HepG2 (cell line): ENCODE measurements around the gene NTN3. TPM values are rescaled to one million over a fixed set of nuclear protein-coding genes. Genes with fewer than 3 reads are reported as not detected.
A peak's percentile ranks its signal among the peaks of the same experiment; 100 is the strongest.

Experiments
- BRD4 ChIP-seq: sonication (generic); formaldehyde crosslinking; IDR thresholded peaks from 2 replicates; pipeline ENCODE4 v1.4.0; 2020; ENCODE audit warnings: missing genetic modification reagents
- HDAC2 ChIP-seq: sonication (generic); formaldehyde crosslinking; IDR thresholded peaks from 2 replicates; pipeline ENCODE4 v1.4.0; 2020; ENCODE audit warnings: missing genetic modification reagents
- ISL2 ChIP-seq: sonication (generic); formaldehyde crosslinking; IDR thresholded peaks from 2 replicates; pipeline ENCODE4 v1.5.0; 2020; ENCODE audit warnings: missing genetic modification reagents
- MEIS2 ChIP-seq: sonication (generic); formaldehyde crosslinking; IDR thresholded peaks from 2 replicates; pipeline ENCODE4 v1.9.0; 2021; ENCODE audit warnings: mild to moderate bottlenecking, missing genetic modification reagents
- NFIC ChIP-seq: IDR thresholded peaks from 2 replicates; pipeline ENCODE4 v1.6.1; 2012; ENCODE audit warnings: mild to moderate bottlenecking, low read length, inconsistent platforms
- RXRA ChIP-seq: sonication (generic); formaldehyde crosslinking; IDR thresholded peaks from 2 replicates; pipeline ENCODE4 v1.5.1; 2020; ENCODE audit warnings: missing genetic modification reagents
- SRY ChIP-seq: sonication (generic); formaldehyde crosslinking; IDR thresholded peaks from 2 replicates; pipeline ENCODE4 v1.8.0; 2022; ENCODE audit warnings: mild to moderate bottlenecking, missing genetic modification reagents
- SSRP1 ChIP-seq: IDR thresholded peaks from 2 replicates; pipeline ENCODE4 v1.6.1; 2016; ENCODE audit warnings: control low read depth
- XBP1 ChIP-seq: sonication (generic); formaldehyde crosslinking; IDR thresholded peaks from 2 replicates; pipeline ENCODE4 v1.5.0; 2020; ENCODE audit warnings: missing genetic modification reagents
- ZBTB38 ChIP-seq: sonication (generic); formaldehyde crosslinking; IDR thresholded peaks from 2 replicates; pipeline ENCODE4 v1.5.1; 2020; ENCODE audit warnings: mild to moderate bottlenecking, missing genetic modification reagents
- ZMAT3 ChIP-seq: sonication (generic); formaldehyde crosslinking; conservative IDR thresholded peaks from 2 replicates; pipeline ENCODE4 v1.7.0; 2021; ENCODE audit warnings: missing genetic modification reagents
- ZNF329 ChIP-seq: sonication (generic); formaldehyde crosslinking; IDR thresholded peaks from 2 replicates; pipeline ENCODE4 v1.9.0; 2021; ENCODE audit warnings: low read depth, mild to moderate bottlenecking, missing genetic modification reagents
- ZNF350 ChIP-seq: sonication (generic); formaldehyde crosslinking; IDR thresholded peaks from 2 replicates; pipeline ENCODE4 v1.4.0; 2020; ENCODE audit warnings: mild to moderate bottlenecking, low read depth, missing genetic modification reagents, borderline replicate concordance
- ZNF562 ChIP-seq: sonication (generic); formaldehyde crosslinking; IDR thresholded peaks from 2 replicates; pipeline ENCODE4 v1.8.0; 2022; ENCODE audit warnings: missing genetic modification reagents, borderline replicate concordance
- ZNF678 ChIP-seq: sonication (generic); formaldehyde crosslinking; IDR thresholded peaks from 2 replicates; pipeline ENCODE4 v1.4.0; 2020; ENCODE audit warnings: mild to moderate bottlenecking, missing genetic modification reagents
- polyA plus RNA-seq, 8 experiments: library from polyadenylated mRNA; depleted of rRNA in 3 of 8; stranded (reverse) in 7 of 8; unstranded in 1 of 8; fragments of >200 nt; fragmentation: Illumina TruSeq in 4 of 8; extraction: Trizol in 4 of 8; gene quantifications; 2 replicates each; pipeline versions ENCODE4 v1.2.1 to v1.2.3, GENCODE V29; 2011 to 2016; ENCODE audit warnings: low read depth in 4 of 8, missing spikeins in 1 of 8, mixed read lengths in 1 of 8; ENCODE audit not compliant: insufficient read depth in 1 of 8
- total RNA-seq, 5 experiments: library from RNA; depleted of rRNA; stranded (reverse); fragments of >200 nt; fragmentation: Illumina TruSeq; extraction: Trizol; gene quantifications; 2 replicates each; pipeline ENCODE4 v1.2.3, GENCODE V29; 2016; ENCODE audit warnings: low read depth in 1 of 5
- TF ChIP-seq, protein P1 (sequence below): sonication (generic); formaldehyde crosslinking; IDR thresholded peaks from 2 replicates; pipeline ENCODE4 v1.4.0; 2020; ENCODE audit warnings: low read depth, mild to moderate bottlenecking, missing genetic modification reagents
- TF ChIP-seq, protein P2 (sequence below): sonication (generic); formaldehyde crosslinking; IDR thresholded peaks from 2 replicates; pipeline ENCODE4 v1.8.1; 2022; ENCODE audit warnings: low read depth, mild to moderate bottlenecking, missing genetic modification reagents
- TF ChIP-seq, protein P3 (sequence below): sonication (generic); formaldehyde crosslinking; IDR thresholded peaks from 2 replicates; pipeline ENCODE4 v1.5.0; 2020; ENCODE audit warnings: mild to moderate bottlenecking, missing genetic modification reagents
- TF ChIP-seq, protein P4 (sequence below), 2 experiments: sonication (generic) in 1 of 2; formaldehyde crosslinking in 1 of 2; IDR thresholded peaks; 2 replicates each; pipeline versions ENCODE4 v1.6.1 to v1.9.0; 2014 to 2022; ENCODE audit warnings: antibody characterized with exemption in 1 of 2, borderline replicate concordance in 1 of 2, inconsistent platforms in 1 of 2, low read depth in 1 of 2, missing genetic modification reagents in 1 of 2

Gene NTN3
- total and polyA plus RNA-seq, 2 of the 13 experiments (the other 11 are each of a cell fraction or from before 2014, with no cell fraction given) = 0.09 to 0.20 TPM

DNA sequence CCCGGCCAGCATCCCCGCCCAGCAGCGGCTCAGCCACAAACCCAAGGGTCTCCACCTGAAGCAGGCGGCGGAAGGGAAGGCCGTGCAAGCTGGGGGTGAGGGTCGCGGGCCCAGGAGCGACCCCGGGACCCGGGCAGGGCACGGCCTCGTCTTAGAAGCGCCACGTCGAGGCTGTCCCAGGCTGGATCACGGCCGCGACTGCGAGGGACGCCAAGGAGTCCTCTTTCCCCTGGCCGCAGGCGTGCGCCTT is 42.4 kb upstream of the NTN3 start (continued):
- TF ChIP-seq ZBTB38 = peak; percentile 92; the same call in 1 of the 2 replicates
- TF ChIP-seq, protein P1, sequence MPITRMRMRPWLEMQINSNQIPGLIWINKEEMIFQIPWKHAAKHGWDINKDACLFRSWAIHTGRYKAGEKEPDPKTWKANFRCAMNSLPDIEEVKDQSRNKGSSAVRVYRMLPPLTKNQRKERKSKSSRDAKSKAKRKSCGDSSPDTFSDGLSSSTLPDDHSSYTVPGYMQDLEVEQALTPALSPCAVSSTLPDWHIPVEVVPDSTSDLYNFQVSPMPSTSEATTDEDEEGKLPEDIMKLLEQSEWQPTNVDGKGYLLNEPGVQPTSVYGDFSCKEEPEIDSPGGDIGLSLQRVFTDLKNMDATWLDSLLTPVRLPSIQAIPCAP (CRISPR knock-in tag) = 0 out of 2 replicates have a peak, but pooled peaks have one; percentile 34
- TF ChIP-seq ZNF678 (CRISPR knock-in tag) = no peak; the same call in 1 of the 2 replicates
- TF ChIP-seq MEIS2 = 0 out of 2 replicates have a peak, but pooled peaks have one; percentile 17
- TF ChIP-seq, protein P2, sequence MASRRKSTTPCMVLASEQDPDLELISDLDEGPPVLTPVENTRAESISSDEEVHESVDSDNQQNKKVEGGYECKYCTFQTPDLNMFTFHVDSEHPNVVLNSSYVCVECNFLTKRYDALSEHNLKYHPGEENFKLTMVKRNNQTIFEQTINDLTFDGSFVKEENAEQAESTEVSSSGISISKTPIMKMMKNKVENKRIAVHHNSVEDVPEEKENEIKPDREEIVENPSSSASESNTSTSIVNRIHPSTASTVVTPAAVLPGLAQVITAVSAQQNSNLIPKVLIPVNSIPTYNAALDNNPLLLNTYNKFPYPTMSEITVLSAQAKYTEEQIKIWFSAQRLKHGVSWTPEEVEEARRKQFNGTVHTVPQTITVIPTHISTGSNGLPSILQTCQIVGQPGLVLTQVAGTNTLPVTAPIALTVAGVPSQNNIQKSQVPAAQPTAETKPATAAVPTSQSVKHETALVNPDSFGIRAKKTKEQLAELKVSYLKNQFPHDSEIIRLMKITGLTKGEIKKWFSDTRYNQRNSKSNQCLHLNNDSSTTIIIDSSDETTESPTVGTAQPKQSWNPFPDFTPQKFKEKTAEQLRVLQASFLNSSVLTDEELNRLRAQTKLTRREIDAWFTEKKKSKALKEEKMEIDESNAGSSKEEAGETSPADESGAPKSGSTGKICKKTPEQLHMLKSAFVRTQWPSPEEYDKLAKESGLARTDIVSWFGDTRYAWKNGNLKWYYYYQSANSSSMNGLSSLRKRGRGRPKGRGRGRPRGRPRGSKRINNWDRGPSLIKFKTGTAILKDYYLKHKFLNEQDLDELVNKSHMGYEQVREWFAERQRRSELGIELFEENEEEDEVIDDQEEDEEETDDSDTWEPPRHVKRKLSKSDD (CRISPR knock-in tag) = 0 out of 2 replicates have a peak, but pooled peaks have one; percentile 61
- TF ChIP-seq, protein P3, sequence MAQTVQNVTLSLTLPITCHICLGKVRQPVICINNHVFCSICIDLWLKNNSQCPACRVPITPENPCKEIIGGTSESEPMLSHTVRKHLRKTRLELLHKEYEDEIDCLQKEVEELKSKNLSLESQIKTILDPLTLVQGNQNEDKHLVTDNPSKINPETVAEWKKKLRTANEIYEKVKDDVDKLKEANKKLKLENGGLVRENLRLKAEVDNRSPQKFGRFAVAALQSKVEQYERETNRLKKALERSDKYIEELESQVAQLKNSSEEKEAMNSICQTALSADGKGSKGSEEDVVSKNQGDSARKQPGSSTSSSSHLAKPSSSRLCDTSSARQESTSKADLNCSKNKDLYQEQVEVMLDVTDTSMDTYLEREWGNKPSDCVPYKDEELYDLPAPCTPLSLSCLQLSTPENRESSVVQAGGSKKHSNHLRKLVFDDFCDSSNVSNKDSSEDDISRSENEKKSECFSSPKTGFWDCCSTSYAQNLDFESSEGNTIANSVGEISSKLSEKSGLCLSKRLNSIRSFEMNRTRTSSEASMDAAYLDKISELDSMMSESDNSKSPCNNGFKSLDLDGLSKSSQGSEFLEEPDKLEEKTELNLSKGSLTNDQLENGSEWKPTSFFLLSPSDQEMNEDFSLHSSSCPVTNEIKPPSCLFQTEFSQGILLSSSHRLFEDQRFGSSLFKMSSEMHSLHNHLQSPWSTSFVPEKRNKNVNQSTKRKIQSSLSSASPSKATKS (CRISPR knock-in tag) = no peak
- TF ChIP-seq ISL2 (CRISPR knock-in tag) = no peak
- TF ChIP-seq NFIC = no peak
- TF ChIP-seq, protein P4, sequence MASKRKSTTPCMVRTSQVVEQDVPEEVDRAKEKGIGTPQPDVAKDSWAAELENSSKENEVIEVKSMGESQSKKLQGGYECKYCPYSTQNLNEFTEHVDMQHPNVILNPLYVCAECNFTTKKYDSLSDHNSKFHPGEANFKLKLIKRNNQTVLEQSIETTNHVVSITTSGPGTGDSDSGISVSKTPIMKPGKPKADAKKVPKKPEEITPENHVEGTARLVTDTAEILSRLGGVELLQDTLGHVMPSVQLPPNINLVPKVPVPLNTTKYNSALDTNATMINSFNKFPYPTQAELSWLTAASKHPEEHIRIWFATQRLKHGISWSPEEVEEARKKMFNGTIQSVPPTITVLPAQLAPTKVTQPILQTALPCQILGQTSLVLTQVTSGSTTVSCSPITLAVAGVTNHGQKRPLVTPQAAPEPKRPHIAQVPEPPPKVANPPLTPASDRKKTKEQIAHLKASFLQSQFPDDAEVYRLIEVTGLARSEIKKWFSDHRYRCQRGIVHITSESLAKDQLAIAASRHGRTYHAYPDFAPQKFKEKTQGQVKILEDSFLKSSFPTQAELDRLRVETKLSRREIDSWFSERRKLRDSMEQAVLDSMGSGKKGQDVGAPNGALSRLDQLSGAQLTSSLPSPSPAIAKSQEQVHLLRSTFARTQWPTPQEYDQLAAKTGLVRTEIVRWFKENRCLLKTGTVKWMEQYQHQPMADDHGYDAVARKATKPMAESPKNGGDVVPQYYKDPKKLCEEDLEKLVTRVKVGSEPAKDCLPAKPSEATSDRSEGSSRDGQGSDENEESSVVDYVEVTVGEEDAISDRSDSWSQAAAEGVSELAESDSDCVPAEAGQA (IDR thresholded peaks at IDR 0.05; ENCODE audit: low read depth) = no peak
- TF ChIP-seq, protein P4 (CRISPR knock-in tag; IDR thresholded peaks at IDR 0.05; ENCODE audit: borderline replicate concordance) = no peak
- TF ChIP-seq ZMAT3 (CRISPR knock-in tag) = no peak
- TF ChIP-seq SSRP1 (CRISPR knock-in tag) = no peak
- 0 out of 2 replicates have a peak, but pooled peaks have one; percentile 32 for TF ChIP-seq ZNF329
- peak; percentile 72; the same call in 1 of the 2 replicates for TF ChIP-seq BRD4
- TF ChIP-seq RXRA = no peak
- no peak for TF ChIP-seq XBP1 (CRISPR knock-in tag)
- no peak; the same call in 1 of the 2 replicates for TF ChIP-seq SRY
- TF ChIP-seq ZNF562 = 0 out of 2 replicates have a peak, but pooled peaks have one; percentile 56
- 0 out of 2 replicates have a peak, but pooled peaks have one; percentile 47 for TF ChIP-seq HDAC2 (CRISPR knock-in tag)
- 0 out of 2 replicates have a peak, but pooled peaks have one; percentile 62 for TF ChIP-seq ZNF350 (CRISPR knock-in tag)
